ENCODE data around the gene ABI3BP.

DNA sequence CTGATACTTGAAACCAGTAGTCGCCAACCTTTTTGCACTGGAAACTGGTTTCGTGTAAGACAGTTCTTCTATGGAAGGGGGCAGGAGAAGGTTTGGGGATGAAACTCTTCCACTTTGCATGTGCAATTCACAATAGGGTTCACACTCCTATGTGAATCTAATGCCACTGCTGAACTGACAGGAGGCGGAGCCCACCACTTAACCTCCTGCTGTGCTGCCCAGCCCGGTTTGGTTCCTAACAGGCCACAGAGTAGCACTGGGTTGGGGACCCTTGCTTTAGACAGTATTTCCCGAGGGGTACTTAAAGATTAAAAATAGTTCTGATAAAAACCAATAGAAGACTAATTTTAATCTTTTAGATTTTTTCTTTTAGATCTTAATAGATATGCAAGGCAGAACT lies 272.8 kb downstream of the ABI3BP start:
- TF ChIP-seq POLR2A (IDR thresholded peaks at IDR 0.05) = no peak
- TF ChIP-seq, protein P1, sequence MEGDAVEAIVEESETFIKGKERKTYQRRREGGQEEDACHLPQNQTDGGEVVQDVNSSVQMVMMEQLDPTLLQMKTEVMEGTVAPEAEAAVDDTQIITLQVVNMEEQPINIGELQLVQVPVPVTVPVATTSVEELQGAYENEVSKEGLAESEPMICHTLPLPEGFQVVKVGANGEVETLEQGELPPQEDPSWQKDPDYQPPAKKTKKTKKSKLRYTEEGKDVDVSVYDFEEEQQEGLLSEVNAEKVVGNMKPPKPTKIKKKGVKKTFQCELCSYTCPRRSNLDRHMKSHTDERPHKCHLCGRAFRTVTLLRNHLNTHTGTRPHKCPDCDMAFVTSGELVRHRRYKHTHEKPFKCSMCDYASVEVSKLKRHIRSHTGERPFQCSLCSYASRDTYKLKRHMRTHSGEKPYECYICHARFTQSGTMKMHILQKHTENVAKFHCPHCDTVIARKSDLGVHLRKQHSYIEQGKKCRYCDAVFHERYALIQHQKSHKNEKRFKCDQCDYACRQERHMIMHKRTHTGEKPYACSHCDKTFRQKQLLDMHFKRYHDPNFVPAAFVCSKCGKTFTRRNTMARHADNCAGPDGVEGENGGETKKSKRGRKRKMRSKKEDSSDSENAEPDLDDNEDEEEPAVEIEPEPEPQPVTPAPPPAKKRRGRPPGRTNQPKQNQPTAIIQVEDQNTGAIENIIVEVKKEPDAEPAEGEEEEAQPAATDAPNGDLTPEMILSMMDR (IDR thresholded peaks at IDR 0.05) = no peak
